ENCODE results near the gene GUCA2B. TPM values are rescaled to one million over a fixed set of nuclear protein-coding genes. Genes with fewer than 3 reads are reported as not detected.

GUCA2B gene
- total RNA-seq, 4 donors from 2014 or later: not detected

GRCh38 chr1:42122408-42122807, 30.8 kb upstream of the GUCA2B start:
- no peak for ATAC-seq (ENCODE audit: low FRiP score)
- no peak for DNase-seq (ENCODE audit: low spot score)
- TF ChIP-seq CTCF (IDR thresholded peaks at IDR 0.05): no peak

- TF ChIP-seq CTCF (IDR thresholded peaks at IDR 0.05): no peak
- ATAC-seq (ENCODE audit: low FRiP score): no peak
- DNase-seq (ENCODE audit: low spot score): no peak
These were observed 27.7 kb upstream of the GUCA2B start for GRCh38 chr1:42125552-42125951.

- DNase-seq (ENCODE audit: low spot score) (no peak), ATAC-seq (ENCODE audit: low FRiP score) (no peak)
- TF ChIP-seq CTCF (IDR thresholded peaks at IDR 0.05): no peak
These were observed 25.4 kb upstream of the GUCA2B start for GRCh38 chr1:42127767-42128166.

- no peak for TF ChIP-seq CTCF (IDR thresholded peaks at IDR 0.05)
- DNase-seq (ENCODE audit: low spot score): no peak
These were observed 24.7 kb upstream of the GUCA2B start for GRCh38 chr1:42128499-42128898.

GRCh38 chr1:42128964-42129363, 24.2 kb upstream of the GUCA2B start:
- TF ChIP-seq CTCF (IDR thresholded peaks at IDR 0.05): no peak
- DNase-seq (ENCODE audit: low spot score): no peak
- ATAC-seq (ENCODE audit: low FRiP score): no peak

More at GRCh38 chr1:42128499-42128898, 24.7 kb upstream of the GUCA2B start:
- no peak for ATAC-seq (ENCODE audit: low FRiP score)

- no peak for TF ChIP-seq CTCF (IDR thresholded peaks at IDR 0.05)
- ATAC-seq (ENCODE audit: low FRiP score) (no peak), DNase-seq (ENCODE audit: low spot score) (no peak)
These were observed 23.0 kb upstream of the GUCA2B start for GRCh38 chr1:42130061-42130660.

- DNase-seq (ENCODE audit: low spot score) (no peak), ATAC-seq (ENCODE audit: low FRiP score) (no peak)
- TF ChIP-seq CTCF (IDR thresholded peaks at IDR 0.05): no peak
These were observed 19.8 kb upstream of the GUCA2B start for GRCh38 chr1:42133390-42133789.

All from omental fat pad (tissue), 4 donors.